Stimulated activated CD4-positive, alpha-beta T cell treated with anti-CD3 and anti-CD28 coated beads, Interleukin-4, amount 100 ng/mL, for 48 hours (primary cell): Measurements from ENCODE around the gene ACBD6.
"Not testable (repeated sequence)": the region's sequence is repeated elsewhere in the genome, so short reads cannot be mapped to it uniquely, and the experiment has no call there.

Source experiments
- DNase-seq, 2 donors: peaks; one replicate each; pipeline ENCODE4 v3.0.0-alpha.2; 2020; ENCODE audit warnings: low read depth in 2 of 2

Gene ACBD6

DNA sequence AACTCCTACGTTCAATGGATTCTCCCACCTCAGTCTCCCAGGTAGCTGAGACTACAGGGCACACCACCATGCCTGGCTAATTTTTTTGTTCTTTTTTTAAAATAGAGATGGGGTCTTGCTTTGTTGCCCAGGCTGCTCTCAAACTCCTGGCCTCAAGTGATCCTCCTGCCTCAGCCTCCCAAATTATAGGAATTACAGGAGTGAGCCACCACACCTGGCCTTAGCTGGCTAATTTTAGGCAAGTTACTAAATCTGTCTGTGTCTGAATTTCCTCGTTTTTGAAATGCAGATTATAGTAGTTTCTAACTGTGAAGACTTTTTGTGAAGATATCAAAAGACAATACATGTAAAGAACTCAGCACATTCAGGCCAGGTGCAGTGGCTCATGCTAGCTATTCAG, 13.7 kb downstream of the ACBD6 start:
- no peak for DNase-seq

DNA sequence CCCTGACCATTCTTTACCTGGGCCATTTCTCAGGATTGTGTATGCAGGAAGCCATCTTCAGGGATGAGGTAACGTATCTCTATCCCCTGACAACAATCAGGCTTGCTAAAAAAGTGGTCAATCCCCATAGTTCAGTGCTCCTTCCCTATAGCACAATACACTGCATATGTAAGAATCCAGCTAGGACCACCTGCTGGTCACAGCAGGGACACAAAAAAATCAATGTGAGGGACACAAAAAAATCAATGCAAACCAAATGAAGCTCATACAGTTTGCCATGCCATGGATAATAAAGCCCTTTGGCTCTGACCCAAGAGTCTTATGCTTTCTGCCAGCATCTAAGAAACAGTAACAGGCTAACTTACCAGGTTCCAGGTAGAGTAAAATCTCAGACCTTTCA, 16.3 kb downstream of the ACBD6 start:
- DNase-seq, result no peak

DNA sequence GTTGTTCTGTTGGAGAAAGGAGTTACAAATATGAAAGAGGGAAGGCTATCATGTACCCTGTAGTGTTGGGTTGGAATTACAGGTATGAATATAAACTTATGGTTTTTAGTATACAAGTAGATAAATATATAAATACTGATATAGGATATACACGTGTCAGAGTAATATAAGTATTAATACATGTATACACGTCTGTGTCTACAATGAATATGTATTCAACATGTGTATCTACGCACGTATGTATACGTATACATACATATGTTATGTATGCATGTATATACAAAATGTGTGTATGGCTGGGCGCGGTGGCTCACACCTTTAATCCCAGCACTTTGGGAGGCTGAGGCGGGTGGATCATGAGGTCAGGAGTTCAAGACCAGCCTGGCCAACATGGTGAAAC, 17.9 kb downstream of the ACBD6 start:
- no peak for DNase-seq

DNA sequence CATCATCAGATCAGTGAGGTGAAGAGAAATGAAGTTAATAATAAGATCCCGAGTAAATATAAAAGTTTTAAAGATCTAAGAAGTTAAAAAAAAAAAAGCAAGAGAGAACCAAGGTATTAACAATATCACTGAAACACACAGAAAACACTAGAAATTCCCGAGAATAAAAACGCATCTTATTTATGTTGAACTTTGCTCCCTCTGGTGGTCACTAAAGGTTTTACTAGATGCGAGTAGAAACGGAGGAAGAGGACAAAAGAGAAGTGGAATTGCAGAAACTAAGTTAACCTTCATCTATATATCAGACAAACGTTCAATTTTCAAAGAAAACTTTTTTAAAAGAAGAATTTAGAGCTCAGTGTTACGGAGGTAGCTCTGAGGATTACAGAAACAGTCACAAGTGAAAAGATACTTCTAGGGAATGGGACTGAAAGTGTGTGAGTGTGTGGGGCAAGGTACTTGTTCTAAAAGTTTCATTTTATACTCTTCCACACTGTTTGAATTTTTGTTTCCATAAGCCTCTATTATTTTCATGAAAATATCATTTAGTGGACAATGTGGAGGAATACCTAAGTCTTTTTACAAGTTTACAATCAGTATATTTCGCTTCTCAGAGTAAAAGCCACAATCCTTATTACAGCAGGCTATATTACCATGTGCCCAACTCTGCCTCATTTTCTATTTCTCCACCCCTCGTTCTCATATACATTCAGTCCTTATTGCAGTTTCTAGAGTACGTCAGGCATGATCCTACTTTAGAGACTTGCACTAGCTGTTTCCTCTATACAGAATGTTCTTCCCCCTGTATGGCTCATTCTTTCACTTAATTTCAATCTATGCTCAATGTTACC, 19.7 kb downstream of the ACBD6 start:
- DNase-seq, result no peak

DNA sequence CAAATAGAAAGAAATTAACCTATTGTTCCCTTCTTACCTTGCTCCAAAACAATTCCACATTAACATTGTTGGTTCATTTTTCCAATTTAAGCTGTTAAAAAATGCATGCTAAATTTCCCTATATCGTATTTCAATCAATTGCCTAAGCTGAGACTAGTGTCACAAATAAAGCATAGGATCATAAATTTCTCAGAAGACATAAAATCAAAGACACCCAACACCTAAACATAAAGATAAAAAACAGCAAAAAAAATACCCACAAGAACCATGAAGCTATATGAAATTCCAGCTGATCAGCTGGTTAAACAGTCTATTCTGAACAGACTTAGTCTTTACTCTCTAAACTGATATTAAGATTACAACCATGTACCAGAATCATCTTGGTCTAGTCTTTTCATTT, 32.3 kb downstream of the ACBD6 start:
- DNase-seq, result no peak

DNA sequence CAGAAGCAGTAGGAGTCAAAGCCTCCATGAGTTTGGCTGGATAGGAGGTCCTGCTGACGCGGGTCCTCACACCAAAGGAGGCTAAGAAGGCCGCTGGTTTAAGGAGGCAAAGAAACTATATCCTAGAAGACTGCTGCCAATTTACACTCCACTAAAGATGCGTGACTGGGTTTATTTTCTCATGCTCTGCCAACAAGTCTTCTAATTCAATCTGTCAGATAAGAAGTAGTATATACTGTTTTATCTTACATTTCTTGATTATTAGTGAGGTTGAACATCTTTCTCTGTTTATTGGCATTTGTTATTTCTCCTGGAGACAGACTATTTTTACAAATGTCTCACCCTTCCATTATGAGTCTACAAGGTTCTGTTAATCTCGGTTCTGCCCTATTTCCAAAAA, 34.1 kb downstream of the ACBD6 start:
- no peak for DNase-seq

DNA sequence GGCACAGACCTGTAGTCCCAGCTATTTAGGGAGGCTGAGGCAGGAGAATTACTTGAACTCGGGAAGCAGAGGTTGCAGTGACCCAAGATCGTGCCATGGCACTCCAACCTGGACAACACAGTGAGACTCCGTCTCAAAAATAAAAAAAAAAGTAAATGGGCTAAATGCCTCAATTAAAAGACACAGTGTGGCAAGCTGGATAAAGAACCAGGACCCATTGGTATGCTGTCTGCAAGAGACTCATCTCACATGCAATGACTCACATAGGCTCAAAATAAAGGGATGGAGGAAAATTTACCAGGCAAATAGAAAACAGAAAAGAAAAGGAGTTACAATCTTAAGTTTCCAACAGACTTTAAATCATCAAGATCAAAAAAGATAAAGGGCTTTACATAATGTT, 40.3 kb downstream of the ACBD6 start:
- DNase-seq, result no peak

DNA sequence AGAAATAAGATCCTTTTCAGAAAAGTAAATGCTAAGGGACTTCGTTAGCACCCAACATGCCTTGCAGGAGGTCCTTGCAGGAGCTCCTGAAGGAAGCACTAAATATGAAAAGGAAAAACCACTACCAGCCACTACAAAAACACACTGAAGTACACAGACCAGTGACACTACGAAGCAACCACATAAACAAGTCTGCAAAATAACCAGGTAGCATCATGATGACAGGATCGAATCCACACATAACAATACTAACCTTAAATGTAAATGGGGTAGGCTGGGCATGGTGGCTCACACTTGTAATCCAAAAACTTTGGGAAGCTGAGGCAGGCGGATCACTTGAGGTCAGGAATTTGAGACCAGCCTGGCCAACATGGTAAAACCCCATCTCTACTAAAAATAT, 40.7 kb downstream of the ACBD6 start:
- DNase-seq, result not testable (repeated sequence)

DNA sequence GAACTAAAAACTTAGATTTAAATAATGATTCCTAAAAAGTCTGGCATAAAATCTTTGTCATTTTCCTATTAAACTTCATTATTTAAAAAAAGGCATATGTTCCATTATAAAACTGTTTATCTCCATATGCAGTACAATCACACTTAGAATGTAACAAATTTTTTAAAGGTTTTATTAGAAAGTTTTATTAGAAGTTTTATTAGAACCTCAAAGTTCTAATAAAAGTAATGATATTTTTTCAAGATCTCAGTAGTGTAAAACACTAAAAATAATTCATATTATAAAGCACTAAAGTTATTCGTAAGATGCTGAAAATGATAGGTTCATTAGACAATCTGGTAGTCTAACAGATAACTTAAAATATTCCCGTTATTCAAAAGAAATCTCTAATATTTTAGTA, 43.6 kb downstream of the ACBD6 start:
- no peak for DNase-seq

DNA sequence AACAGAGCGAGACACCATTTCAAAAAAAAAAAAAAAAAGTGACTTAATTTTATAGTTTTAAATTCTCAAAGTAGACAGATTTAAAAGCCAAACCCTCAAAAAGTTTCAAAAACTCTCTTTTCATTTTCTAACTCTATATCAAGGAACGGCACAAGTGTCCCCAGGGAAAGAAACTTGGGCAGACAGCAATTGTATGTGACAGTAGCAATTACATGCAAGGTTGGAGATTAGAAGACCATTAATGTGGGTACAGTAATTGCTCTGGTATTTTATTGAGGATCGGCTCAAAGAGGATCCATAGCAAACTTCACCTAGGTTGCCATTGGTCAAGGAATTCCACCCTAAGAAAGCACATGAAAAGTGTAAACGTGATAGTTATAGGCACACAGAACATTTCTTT, 46.2 kb downstream of the ACBD6 start:
- no peak for DNase-seq

DNA sequence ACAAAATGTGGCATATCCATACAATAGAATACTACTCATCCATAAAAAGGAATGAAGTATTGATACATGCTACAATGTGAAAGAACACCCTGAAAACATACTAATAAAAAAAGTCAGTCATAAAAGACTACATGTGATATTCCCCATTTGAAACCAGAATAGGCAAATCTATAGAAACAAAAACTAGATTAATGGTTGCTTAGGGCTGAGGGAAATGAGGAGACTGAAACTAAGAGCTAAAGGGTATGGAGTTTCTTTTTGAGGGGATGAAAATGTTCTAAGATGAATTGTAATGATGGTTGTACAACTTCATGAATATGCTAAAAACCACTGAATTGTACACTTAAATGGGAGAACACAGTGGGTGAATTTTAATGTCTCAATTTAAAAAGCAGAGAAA, 50.9 kb downstream of the ACBD6 start:
- no peak for DNase-seq

DNA sequence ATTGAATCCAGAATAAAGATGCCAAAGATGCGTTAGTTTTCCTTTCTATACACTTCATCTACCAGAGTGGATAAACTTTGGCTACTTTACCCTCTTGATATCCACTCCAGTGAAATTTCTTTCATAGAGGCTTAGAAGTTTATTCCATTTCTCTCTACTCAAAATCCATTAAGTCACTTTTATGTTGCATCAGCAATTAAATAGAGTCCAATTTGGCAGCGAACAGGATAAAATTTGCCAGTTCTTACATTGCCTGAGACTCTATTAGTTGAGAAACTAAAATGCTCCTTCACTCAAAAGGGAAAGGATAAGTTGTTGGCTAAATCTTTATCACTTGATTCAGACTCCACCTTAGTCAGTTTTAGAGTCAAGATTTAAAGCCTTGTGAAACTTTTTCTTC, 57.9 kb downstream of the ACBD6 start:
- no peak for DNase-seq

DNA sequence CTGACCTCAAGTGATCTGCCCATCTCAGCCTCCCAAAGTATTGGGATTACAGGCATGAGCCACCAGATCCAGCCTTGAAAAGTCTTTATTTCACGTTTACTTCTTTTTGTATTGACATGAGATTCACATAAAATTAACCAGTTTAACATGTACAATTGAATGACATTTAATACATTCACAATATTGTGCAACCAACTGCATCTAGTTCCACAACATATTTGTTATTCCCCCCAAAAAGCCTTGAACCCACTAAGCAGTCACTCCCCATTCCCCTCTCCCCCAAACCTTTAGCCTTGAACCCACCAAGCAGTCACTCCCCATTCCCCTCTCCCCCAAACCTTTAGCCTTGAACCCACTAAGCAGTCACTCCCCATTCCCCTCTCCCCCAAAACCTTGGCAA, 62.0 kb downstream of the ACBD6 start:
- no peak for DNase-seq

DNA sequence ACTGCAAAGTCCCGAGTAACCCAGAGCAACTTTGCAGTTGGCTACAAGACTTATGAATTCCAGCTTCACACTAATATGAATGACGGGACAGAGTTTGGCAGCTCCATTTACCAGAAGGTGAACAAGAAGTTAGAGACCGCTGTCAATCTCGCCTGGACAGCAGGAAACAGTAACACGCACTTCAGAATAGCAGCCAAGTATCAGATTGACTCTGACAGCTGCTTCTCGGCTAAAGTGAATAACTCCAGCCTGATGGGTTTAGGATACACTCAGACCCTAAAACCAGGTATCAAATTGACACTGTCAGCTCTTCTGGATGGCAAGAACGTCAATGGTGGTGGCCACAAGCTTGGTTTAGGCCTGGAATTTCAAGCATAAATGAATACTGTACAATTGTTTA, 66.8 kb downstream of the ACBD6 start:
- no peak for DNase-seq

DNA sequence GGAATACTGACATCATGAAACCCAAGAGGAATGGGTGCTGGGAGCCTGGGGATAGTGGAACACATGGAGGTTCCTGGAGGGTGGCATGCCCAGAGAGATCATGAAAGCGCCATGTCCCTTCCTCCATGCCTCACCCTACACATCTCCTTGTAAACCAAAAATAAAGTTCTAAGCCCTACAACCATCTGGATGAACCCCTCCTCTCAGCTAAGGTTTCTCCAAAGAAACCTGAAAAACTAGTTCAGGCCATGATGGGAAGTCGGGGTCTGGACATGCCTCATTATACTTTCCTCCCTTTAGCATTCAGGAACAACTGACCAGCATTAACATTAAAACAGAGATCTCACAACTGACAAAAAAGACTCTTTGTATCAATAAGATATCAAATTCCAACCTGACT, 68.5 kb downstream of the ACBD6 start:
- DNase-seq, result no peak

DNA sequence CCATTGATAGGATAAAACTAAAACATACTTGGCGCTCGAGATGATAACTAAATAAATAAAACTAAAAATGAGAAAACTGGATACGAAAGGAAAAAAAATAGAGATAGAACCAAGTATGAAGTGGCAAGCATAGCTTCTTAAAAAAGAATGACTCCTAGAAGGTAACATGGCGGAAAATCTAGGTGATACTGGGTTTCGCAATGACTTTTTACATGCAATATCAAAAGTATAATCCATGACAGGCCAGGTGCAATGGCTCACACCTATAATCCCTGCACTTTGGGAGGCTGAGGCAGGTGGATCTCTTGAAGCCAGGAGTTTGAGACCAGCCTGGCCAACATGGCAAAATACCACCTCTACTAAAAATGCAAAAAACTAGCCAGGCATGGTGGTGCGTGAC, 70.7 kb downstream of the ACBD6 start:
- DNase-seq, result no peak

DNA sequence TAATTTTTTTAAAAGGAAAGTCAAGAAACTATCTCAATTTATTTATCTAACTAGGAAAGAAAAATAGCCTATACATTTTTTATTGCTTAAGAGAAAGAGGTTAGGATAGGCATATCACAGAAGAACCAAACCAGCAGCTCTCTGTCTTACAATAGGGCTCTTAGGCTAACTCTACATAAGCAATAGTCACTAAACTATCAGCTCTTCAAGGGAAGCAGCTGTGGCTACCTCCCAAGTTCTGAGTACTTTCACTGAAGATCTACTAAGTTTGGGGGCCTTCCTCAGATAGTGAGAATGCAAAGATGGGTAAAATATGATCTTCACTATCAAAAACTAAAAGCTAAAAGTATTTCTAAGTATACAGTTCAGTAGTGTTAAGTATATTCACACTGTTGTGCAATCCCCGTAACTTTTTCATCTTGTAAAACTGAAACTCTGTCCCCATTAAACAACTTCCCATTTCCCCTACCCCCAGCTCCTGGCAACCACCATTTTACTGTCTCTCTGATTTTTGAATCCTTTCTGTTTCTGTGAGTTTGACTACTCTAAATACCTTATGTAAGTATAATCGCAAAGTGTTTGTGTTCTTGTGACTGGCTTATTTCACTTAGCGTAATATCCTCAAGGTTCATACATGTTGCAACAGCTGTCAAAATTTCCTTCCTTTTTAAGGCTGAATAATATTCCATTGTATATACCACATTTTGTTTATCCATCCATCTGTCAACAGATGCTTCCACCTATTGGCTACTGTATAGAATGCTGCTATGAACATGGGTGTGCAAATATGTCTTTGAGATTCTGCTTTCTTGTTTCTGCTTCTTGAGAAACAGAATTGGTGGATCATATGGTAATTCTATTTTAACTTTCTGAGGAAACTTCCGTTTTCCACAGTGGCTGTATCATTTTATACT, 73.3 kb downstream of the ACBD6 start:
- DNase-seq, result no peak

DNA sequence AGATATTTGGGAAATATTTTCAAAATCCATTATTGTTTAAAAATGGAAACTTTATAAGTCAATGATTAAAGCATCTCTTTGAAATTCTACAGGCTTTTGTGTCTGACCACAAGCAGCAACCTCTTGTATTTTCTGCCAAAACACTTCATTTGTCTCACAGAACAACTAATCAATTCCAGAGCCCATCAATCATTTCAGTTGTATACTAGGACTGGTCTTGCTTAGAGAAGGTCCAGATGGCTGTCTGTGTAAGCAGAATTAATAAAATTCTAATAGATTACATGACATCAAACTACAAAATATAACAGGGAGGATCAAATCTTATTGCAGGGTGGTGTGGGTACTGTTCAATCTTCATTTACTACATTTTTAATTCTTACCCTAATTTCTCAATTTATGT, 76.4 kb downstream of the ACBD6 start:
- DNase-seq, result no peak

DNA sequence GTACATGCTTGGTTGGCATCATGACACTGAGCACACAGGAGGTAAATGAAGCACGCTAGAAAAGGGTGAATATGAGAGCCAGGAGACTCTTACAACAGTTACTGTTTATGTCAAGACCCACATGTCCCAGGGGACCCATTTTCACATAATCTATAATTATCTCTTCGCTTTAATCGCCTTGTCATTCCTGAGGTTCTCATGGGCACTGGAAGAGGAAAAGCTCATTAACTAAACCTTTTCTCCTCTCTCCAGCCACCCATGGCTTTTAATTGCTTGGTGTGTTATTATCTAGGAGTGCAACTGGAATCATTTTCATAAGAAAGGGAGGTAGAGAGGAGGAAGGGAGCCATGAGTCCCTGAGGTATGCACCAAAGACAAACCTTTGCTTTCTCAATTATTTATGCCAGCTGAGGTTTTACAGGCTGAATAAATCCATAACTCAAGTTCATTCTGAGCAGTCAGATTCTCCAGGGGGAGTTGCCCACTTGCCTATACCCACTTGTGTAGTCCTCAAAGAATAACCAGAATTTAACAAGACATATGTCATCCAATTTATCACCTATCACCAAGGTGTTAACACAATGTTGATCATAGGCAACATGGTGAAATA, 77.4 kb downstream of the ACBD6 start:
- DNase-seq, result no peak

DNA sequence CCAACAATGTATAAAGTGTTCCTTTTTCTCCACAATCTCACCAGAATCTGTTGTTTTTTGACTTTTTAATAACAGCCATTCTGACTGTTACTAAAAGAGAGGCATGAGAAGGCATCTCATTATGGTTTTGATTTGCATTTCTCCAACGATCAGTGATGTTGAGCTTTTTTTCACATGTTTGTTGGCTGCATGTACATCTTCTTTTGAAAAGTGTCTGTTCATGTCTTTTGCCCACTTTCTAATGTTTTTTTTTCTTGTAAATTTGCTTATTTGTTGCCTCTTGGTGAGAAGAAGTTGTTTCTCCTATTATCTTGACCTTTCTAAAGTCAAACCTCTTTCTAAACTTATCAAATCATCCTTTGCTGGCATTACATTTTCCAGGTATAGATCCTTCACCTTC, 80.8 kb downstream of the ACBD6 start:
- DNase-seq, result no peak

DNA sequence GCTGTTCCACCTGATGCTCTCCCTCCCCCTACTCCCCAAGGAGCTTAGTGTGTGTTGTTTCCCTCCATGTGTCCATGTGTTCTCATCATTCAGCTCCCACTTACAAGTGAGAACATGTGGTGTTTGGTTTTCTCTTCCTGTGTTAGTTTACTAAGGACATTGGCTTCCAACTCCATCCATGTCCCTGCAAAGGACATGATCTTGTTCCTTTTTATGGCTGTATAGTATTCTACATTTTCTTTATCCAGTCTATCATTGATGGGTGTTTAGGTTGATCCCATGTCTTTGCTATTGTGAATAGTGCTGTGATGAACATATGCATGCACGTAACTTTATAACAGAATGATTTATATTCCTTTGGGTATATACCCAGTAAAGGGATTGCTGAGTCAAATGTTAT, 81.2 kb downstream of the ACBD6 start:
- DNase-seq, result not testable (repeated sequence)

DNA sequence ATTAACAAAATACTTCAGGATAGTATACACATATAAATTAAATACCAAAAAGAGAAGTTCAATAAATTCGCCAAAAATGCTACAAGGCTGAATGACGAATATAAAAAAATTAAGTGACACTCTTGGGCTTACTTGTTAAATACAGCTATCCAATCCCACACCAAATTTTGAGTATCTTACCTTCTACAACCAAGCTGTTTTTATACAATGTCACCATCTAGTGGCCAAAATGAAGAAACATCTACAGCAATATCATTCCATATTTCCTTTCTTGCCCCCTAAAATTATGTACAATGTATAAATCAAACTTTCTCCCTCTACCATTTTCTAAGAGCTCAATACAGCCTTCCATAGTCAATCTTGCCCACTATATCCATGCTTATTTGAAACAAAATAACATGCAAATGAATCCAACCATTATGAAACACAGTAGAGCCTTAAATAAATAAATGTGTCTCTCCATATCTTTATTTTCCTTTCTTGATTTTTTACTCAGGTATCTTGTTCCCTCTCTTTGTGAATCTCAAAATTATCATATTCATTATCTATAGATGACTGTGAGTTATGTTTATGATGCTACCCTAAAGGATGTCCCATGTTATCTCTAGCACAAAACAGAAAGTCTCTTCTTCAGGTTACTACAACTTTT, 86.3 kb downstream of the ACBD6 start:
- DNase-seq, result no peak
